ENCODE results near the gene NHEJ1. TPM values are rescaled to one million over a fixed set of nuclear protein-coding genes. Genes with fewer than 3 reads are reported as not detected.

Gene NHEJ1
- total RNA-seq, 1 experiment from 2014 or later, result 20.9 TPM

- no peaks in the 10 kb centered on the region for H3K36me3 ChIP-seq
- H3K27me3 ChIP-seq, result no peaks in the 10 kb centered on the region
- peak; percentile 24 for DNase-seq
- H3K9me3 ChIP-seq, result no peaks in the 10 kb centered on the region
- no peak overlapping the region for H3K4me3 ChIP-seq
Observed at GRCh38 chr2:219119422-219120043, 41.1 kb downstream of the NHEJ1 start.

- Histone ChIP-seq H3K27me3 (no peaks in the 10 kb centered on the region), H3K9me3 (no peaks in the 10 kb centered on the region), H3K4me3 (no peak overlapping the region), H3K36me3 (no peaks in the 10 kb centered on the region)
- no peak for DNase-seq
Observed at GRCh38 chr2:219118504-219118903, 42.1 kb downstream of the NHEJ1 start.

DNA sequence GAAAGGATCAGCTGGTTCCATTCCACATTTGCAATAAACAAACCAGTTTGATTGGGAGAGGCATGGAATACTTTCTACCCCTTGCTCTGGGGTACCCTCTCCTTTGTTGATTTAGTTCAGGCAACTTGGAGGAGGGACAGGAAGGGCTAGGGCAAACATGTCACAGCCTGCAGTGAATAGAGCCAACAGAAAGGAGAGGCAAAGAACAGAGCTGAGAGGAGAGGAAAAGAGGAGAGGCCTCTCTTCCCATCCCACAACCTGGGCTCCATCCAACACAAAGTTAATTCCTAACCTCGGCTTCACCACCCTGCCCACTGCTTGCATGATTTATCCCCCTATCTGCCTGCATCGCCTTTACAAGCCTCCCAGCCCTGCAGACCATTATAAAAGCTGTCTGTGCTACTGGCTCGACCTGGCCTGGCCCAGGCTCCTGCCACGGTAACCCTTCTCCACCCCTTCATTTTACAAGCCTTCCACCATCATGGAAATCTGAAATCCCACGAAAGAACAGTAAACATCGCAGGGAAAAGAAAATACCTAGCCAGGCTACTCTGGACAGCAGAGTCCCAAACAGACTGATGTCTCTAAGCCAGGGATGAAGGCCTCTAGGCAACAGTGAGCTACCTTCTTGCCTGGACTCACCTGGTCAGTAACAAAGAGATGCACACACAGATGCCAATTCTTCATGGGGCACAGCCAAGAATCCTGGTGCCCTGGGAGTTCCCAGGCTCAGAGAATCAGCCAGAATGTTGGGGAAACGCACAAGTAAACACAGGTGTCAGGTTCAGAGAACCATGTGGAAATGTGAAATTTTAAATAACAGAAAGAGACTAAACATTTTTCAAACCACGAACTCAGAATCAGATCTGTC lies 43.6 kb downstream of the NHEJ1 start:
- Histone ChIP-seq H3K27me3 (no peaks in the 10 kb centered on the region), H3K9me3 (no peaks in the 10 kb centered on the region), H3K4me3 (no peak overlapping the region), H3K36me3 (no peaks in the 10 kb centered on the region)
- no peak for DNase-seq

DNA sequence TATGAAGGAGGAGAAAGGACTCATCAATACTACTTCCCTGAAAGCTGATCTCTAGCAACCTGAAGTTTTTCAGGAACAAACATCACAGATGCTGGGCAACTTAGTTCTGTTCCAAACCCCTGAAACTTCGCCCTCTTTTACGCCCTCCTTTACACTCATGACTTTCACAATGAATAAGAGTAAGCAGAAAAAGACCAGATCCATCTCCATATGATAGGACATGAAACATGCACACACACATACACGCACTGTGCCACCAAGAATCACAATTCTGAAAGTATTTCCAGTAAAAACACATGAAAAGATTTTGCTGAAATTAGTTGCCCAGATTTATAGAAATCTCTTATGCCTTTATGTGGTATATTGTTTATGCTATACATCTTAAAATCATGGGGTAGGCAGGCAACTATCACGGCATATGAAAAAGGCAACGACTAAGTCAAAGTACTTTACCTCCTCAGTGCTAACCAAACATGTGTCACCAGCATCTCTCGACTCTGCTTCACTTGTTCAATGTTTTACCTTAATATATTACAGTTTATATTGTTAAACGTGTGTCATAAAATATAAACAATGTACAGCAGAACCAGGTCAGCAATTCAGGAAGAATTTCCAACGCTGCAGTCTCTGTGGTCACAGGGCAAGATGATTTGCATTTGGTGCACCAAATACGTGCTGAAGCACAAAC lies 47.8 kb downstream of the NHEJ1 start:
- H3K9me3 ChIP-seq, result no peaks in the 10 kb centered on the region
- no peak for DNase-seq
- H3K36me3 ChIP-seq, result no peaks in the 10 kb centered on the region
- no peak overlapping the region for H3K4me3 ChIP-seq
- H3K27me3 ChIP-seq, result no peaks in the 10 kb centered on the region

- no peak for DNase-seq
- Histone ChIP-seq H3K27me3 (no peaks in the 10 kb centered on the region), H3K4me3 (no peak overlapping the region), H3K9me3 (no peaks in the 10 kb centered on the region), H3K36me3 (no peaks in the 10 kb centered on the region)
Observed at GRCh38 chr2:219112062-219112406, 48.6 kb downstream of the NHEJ1 start.

GRCh38 chr2:219111375-219112061 lies 49.1 kb downstream of the NHEJ1 start:
- no peaks in the 10 kb centered on the region for H3K36me3 ChIP-seq
- no peak for DNase-seq
- no peak overlapping the region for H3K4me3 ChIP-seq
- no peaks in the 10 kb centered on the region for H3K27me3 ChIP-seq
- no peaks in the 10 kb centered on the region for H3K9me3 ChIP-seq

- H3K36me3 ChIP-seq, result no peaks in the 10 kb centered on the region
- DNase-seq, result no peak
- H3K4me3 ChIP-seq, result no peak overlapping the region
- no peaks in the 10 kb centered on the region for H3K9me3 ChIP-seq
- no peaks in the 10 kb centered on the region for H3K27me3 ChIP-seq
Observed at GRCh38 chr2:219109471-219109870, 51.1 kb downstream of the NHEJ1 start.

DNA sequence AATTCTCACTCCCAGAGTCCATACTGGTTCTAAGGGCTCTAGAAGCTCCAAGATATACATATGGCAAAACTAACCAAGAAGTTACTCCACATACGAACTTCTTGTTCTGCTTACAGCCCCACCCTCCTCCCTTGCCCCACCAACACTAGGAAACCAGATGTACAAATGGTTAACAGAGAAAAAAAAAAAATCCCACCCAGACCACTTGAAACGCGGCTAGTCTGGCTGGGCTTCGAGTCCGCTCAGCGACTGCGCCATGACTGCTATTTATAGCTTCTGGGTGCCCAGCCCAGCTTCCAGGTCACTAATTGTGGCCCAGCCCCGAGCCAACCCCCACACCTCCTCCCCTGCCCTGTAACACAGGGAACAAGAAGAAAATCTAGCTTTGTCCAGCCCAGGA lies 52.9 kb downstream of the NHEJ1 start:
- H3K36me3 ChIP-seq, result no peaks in the 10 kb centered on the region
- no peaks in the 10 kb centered on the region for H3K27me3 ChIP-seq
- no peak for DNase-seq
- H3K9me3 ChIP-seq, result no peaks in the 10 kb centered on the region
- no peak overlapping the region for H3K4me3 ChIP-seq

DNA sequence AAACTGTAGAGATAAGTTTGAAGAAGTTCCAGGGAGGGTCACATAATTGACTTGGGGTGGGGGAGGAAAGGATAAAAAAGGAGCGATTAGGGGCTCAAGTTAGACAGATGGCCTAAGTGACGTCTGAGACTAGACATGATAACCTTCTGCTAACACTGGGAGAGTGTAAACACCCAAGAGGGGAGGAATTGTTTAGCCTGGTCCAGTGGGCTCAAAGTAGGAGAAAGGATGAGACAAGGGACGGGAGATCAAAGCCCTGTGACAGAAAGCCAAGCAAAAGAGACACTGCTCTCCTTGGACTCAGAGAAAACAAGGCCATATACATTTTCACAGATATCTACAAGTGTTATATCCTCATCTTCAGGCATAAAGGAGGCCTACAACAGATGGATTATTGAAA lies 54.4 kb downstream of the NHEJ1 start:
- Histone ChIP-seq H3K4me3 (no peak overlapping the region), H3K36me3 (no peaks in the 10 kb centered on the region), H3K27me3 (no peaks in the 10 kb centered on the region), H3K9me3 (no peaks in the 10 kb centered on the region)
- no peak for DNase-seq

- no peaks in the 10 kb centered on the region for H3K9me3 ChIP-seq
- H3K36me3 ChIP-seq, result no peaks in the 10 kb centered on the region
- no peaks in the 10 kb centered on the region for H3K27me3 ChIP-seq
- no peak for DNase-seq
- no peak overlapping the region for H3K4me3 ChIP-seq
Observed at GRCh38 chr2:219104107-219105035, 56.2 kb downstream of the NHEJ1 start.

- Histone ChIP-seq H3K4me3 (no peak overlapping the region), H3K36me3 (no peaks in the 10 kb centered on the region), H3K9me3 (no peaks in the 10 kb centered on the region), H3K27me3 (no peaks in the 10 kb centered on the region)
- no peak for DNase-seq
Observed at GRCh38 chr2:219099329-219099728, 61.3 kb downstream of the NHEJ1 start.

- Histone ChIP-seq H3K9me3 (no peaks in the 10 kb centered on the region), H3K4me3 (no peak overlapping the region), H3K27me3 (no peaks in the 10 kb centered on the region), H3K36me3 (no peaks in the 10 kb centered on the region)
- no peak for DNase-seq
Observed at GRCh38 chr2:219095406-219095935, 65.1 kb downstream of the NHEJ1 start.

DNA sequence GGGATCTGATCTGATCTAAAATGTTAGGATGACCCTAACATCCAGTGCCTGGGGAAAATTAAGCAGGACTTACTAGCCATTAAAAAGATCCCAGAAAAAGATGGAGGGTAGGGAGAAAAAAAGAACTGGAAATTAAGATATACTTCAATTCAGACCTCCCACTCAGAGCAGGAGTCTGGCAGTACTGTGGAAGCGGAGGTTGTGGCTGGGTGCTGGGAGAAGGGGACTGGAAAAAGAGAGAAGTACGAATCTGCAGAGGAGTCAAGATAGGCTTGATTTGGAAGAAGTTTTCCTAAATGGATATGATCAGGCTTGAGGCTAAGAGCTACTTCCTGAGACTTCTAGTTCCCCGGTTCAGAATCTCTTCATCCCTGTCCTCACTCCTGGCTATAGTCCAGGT lies 66.4 kb downstream of the NHEJ1 start:
- Histone ChIP-seq H3K4me3 (no peak overlapping the region), H3K36me3 (no peaks in the 10 kb centered on the region), H3K27me3 (no peaks in the 10 kb centered on the region), H3K9me3 (no peaks in the 10 kb centered on the region)
- DNase-seq, result no peak

DNA sequence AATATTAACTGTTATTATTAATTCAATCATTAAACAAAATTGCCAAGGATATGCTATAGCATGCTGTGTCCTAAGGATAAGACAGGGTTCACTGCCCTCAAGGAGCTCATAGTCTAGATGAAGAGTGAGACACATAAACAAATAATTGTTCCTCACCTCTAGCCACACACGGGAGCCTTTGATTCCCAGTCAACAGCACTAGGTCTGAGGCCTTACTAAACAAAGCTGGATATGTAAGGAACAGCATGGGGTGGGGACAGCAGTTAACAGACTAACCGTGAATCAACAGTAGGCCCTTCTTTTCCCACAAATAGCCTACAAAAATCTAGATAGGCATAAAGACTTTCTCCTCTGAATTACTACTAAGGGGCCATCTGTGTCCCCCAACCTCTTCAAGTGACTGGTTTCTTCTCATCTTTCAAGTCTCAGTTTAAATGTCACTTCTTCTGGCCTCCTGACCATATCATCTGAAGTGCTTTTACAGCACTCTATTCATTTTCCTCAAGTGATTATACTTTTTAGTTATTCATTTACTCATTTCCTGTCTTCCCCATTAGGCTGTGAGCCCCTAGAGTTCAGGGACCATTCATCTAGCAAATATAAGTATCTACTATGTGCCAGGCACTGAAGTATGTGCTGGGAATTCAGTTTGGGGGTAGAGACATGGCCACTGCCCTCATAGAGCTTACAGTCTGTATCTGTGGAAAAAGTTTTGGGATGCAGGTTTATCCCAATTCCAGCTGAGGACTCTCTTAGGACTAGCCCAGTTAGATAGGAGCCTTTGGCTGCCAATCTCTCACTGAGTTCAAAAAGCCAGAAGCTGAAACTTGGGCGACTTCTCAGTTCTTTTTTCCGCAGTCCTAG lies 69.9 kb downstream of the NHEJ1 start:
- H3K36me3 ChIP-seq, result no peaks in the 10 kb centered on the region
- no peaks in the 10 kb centered on the region for H3K27me3 ChIP-seq
- H3K4me3 ChIP-seq, result no peak overlapping the region
- H3K9me3 ChIP-seq, result no peaks in the 10 kb centered on the region
- DNase-seq, result no peak

GRCh38 chr2:219089330-219089729 lies 71.3 kb downstream of the NHEJ1 start:
- no peaks in the 10 kb centered on the region for H3K36me3 ChIP-seq
- DNase-seq, result no peak
- no peaks in the 10 kb centered on the region for H3K27me3 ChIP-seq
- no peaks in the 10 kb centered on the region for H3K9me3 ChIP-seq
- H3K4me3 ChIP-seq, result no peak overlapping the region
